Neural progenitor cell (in vitro differentiated cells): ENCODE results near the gene EXOSC5.

ENCODE experiments used
- EZH2 ChIP-seq: fragments of 200-600 bp; sonication (generic); IDR thresholded peaks from 2 replicates; pipeline ENCODE4 v1.6.1; 2017; ENCODE audit warnings: antibody characterized with exemption, mild to moderate bottlenecking, moderate library complexity
- EZH2phosphoT487 ChIP-seq: fragments of 200-600 bp; sonication (generic); IDR thresholded peaks from 2 replicates; pipeline ENCODE4 v1.6.1; 2017; ENCODE audit warnings: antibody characterized with exemption
- TF ChIP-seq, protein P1 (sequence below): fragments of 200-600 bp; sonication (generic); IDR thresholded peaks from 2 replicates; pipeline ENCODE4 v1.5.1; 2017; ENCODE audit warnings: antibody characterized with exemption, mild to moderate bottlenecking

DNA sequence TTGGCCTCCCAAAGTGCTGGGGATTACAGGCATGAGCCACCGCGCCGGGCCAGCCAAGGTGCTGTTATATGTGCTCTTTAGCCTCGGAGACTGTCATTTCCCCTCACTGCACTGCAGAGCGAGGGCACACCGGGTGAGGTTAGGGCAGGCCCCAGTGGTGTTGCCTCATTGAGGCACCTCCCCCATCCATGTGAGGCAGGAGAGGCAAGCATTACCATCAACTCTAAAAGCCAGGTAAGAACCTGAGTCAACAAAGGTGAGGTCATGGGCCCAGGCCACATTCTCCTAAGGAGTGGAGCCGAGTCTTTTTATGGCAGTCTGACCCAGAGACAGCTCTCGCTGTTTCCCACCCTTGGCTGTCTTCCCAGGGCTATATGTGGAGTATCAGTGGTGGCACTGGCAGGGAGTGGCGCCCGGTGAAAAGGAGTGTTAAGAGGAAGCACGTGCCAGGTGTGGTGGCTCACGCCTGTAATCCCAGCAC lies 19.1 kb upstream of the EXOSC5 start:
- TF ChIP-seq, protein P1, sequence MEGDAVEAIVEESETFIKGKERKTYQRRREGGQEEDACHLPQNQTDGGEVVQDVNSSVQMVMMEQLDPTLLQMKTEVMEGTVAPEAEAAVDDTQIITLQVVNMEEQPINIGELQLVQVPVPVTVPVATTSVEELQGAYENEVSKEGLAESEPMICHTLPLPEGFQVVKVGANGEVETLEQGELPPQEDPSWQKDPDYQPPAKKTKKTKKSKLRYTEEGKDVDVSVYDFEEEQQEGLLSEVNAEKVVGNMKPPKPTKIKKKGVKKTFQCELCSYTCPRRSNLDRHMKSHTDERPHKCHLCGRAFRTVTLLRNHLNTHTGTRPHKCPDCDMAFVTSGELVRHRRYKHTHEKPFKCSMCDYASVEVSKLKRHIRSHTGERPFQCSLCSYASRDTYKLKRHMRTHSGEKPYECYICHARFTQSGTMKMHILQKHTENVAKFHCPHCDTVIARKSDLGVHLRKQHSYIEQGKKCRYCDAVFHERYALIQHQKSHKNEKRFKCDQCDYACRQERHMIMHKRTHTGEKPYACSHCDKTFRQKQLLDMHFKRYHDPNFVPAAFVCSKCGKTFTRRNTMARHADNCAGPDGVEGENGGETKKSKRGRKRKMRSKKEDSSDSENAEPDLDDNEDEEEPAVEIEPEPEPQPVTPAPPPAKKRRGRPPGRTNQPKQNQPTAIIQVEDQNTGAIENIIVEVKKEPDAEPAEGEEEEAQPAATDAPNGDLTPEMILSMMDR: no peak
- TF ChIP-seq EZH2: no peak
- TF ChIP-seq EZH2phosphoT487: no peak
